Measurements from ENCODE around the gene CPB1.

The CPB1 gene

DNA sequence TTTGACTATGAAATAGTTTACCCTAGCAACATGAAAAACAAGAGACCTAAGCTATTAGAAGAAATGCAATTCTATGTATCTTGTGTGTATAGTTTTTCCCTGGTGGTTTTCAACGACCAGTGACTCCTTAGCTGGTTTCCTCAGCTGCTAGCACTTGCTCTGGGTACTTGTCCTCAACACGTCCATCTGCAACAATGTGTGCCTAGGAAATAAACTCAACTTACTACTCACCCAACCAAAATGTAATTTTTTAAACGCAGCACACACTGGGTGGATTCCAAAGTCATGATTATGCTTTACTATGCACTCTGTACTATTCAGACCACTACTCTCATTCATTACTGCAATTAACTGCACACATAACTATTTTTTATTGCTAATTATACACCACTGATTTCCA, 68.5 kb downstream of the CPB1 start:
- DNase-seq (ENCODE audit: insufficient read length): no peak
- TF ChIP-seq POLR2A (IDR thresholded peaks at IDR 0.05; ENCODE audit: low read depth, low read length) (no peak), POLR2AphosphoS5 (IDR thresholded peaks at IDR 0.05; ENCODE audit: low read depth, low read length) (no peak), TAF1 (IDR thresholded peaks at IDR 0.05; ENCODE audit: borderline replicate concordance, low read depth, low read length) (no peak)
- FAIRE-seq: no peak

DNA sequence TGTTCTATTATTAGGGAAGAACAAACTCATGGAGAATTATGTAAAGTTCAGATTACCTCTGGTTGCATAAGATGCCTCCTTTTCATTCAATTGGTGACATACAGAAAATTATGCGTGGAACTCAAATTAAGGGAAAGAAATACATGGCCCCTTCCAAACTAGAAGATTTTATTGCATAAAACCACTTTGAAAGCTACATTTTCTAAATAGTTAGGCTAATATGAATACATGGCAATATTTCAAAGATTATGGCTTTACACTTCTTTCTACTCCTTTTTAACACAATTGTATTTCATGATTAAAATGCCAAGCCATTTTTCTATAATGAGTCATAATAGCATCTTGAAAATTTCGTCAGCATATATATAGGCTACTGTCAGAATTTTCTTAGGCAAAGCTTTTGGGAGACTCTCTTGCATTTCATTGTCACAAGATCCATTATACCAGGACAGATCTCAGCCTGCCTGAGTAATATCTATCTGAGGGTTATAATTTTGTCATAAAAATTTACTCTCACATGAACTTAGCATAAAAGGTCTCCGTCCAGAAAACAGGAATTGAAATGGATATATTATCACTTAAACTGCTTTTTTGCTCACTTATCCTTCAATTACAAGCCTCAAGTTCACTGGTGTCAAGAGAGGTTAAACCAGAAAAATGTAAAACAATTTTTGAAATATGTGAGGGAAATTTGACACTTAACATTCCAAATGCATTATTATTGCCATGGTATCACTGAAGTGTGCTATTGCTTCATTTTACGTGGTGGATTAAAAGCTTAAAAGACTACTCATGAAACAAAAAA, 74.6 kb downstream of the CPB1 start:
- DNase-seq (ENCODE audit: insufficient read length): no peak
- no peak for FAIRE-seq
- TF ChIP-seq POLR2A (IDR thresholded peaks at IDR 0.05; ENCODE audit: low read depth, low read length) (no peak), TAF1 (IDR thresholded peaks at IDR 0.05; ENCODE audit: borderline replicate concordance, low read depth, low read length) (no peak), POLR2AphosphoS5 (IDR thresholded peaks at IDR 0.05; ENCODE audit: low read depth, low read length) (no peak)

DNA sequence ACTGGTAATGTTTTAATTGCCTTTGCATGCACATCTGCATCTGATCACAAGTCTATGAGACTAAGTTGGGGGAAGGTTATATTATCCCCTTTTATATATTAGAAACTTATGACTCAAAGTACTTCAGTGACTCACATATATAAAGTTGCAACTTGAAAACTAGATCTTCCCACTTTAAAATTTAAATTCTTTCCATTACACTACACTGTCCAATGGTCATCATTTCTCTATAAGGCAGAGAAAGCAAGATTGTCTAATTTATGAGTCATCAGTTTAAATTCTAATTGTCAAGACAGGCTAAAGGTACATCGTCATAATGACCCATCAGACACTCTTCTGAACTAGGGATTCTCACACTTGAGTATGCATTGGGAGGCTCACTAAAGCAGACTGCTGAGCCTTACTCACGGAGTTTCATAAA, 75.4 kb downstream of the CPB1 start:
- TF ChIP-seq POLR2A (IDR thresholded peaks at IDR 0.05; ENCODE audit: low read depth, low read length) (no peak), TAF1 (IDR thresholded peaks at IDR 0.05; ENCODE audit: borderline replicate concordance, low read depth, low read length) (no peak), POLR2AphosphoS5 (IDR thresholded peaks at IDR 0.05; ENCODE audit: low read depth, low read length) (no peak)
- DNase-seq (ENCODE audit: insufficient read length) (no peak), FAIRE-seq (no peak)

DNA sequence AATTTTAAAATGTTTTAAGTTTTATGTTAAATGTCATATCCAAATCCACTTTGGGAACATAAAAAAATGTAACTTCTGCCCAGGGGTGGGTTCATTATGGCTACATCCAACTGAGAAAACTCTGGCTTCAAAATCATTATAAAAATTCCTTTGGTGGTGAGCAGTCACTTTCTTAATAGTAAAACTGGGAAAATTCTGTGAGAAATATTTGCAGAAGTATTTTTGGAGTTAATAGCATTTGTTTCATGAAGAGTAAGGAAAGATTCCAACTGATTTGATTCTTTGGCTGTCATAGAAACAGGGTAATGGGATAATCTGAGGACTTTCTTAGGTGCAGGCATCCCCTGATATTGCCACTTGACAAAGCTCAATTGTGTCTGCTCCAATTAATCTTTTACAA, 76.3 kb downstream of the CPB1 start:
- FAIRE-seq (no peak), DNase-seq (ENCODE audit: insufficient read length) (no peak)
- TF ChIP-seq TAF1 (IDR thresholded peaks at IDR 0.05; ENCODE audit: borderline replicate concordance, low read depth, low read length) (no peak), POLR2A (IDR thresholded peaks at IDR 0.05; ENCODE audit: low read depth, low read length) (no peak), POLR2AphosphoS5 (IDR thresholded peaks at IDR 0.05; ENCODE audit: low read depth, low read length) (no peak)

DNA sequence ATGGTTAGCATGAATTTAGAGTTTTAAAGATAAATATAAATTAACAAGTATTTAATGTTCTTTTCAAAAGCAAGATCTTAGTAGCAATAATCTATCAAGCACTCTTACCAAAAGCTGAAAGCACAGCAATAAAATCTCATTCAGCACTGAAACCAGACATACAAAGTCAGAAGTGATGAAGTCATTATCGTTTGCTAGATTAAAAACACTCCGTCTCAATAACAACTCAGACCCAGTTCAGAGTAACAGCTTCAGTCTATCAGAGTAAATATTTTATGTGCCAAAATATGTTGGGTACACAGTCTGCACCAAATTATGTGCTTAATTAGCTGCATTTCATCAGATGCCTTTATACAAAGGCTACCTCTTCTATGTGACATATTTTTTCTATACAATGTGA, 79.1 kb downstream of the CPB1 start:
- no peak for TF ChIP-seq TAF1 (IDR thresholded peaks at IDR 0.05; ENCODE audit: borderline replicate concordance, low read depth, low read length)
- no peak for TF ChIP-seq POLR2A (IDR thresholded peaks at IDR 0.05; ENCODE audit: low read depth, low read length)
- no peak for TF ChIP-seq POLR2AphosphoS5 (IDR thresholded peaks at IDR 0.05; ENCODE audit: low read depth, low read length)
- no peak for FAIRE-seq
- DNase-seq (ENCODE audit: insufficient read length): no peak
